Uterus (tissue), 4 donors: ENCODE measurements around the gene SLC4A5. TPM values are rescaled to one million over a fixed set of nuclear protein-coding genes. Genes with fewer than 3 reads are reported as not detected.

Source experiments
- DNase-seq, 2 donors: peaks; one replicate each; pipeline ENCODE4 v3.0.0-alpha.2; 2019 to 2020
- H3K27ac ChIP-seq, 2 donors: fragments of 200-600 bp; sonication (generic); 1 replicate in 1 of 2; 2 replicates in 1 of 2; pipeline ENCODE4 v1.5.1; 2016 to 2018
- H3K27me3 ChIP-seq, 2 donors: fragments of 200-600 bp; sonication (generic); one replicate each; pipeline ENCODE4 v1.5.1; 2018 to 2019; ENCODE audit warnings: control low read depth in 1 of 2
- H3K36me3 ChIP-seq, 2 donors: fragments of 200-600 bp; sonication (generic); one replicate each; pipeline ENCODE4 v1.5.1; 2019; ENCODE audit warnings: control low read depth in 1 of 2
- H3K4me1 ChIP-seq, 2 donors: fragments of 200-600 bp; sonication (generic); one replicate each; pipeline ENCODE4 v1.5.1; 2018 to 2019; ENCODE audit warnings: control low read depth in 1 of 2
- H3K4me3 ChIP-seq, 2 donors: fragments of 200-600 bp; sonication (generic); 1 replicate in 1 of 2; 2 replicates in 1 of 2; pipeline ENCODE4 v1.5.1; 2018 to 2019; ENCODE audit warnings: mild to moderate bottlenecking in 1 of 2
- H3K9me3 ChIP-seq, 2 donors: fragments of 200-600 bp; sonication (generic); one replicate each; pipeline ENCODE4 v1.5.1; 2019; ENCODE audit warnings: control low read depth in 1 of 2
- CTCF ChIP-seq, 4 experiments: fragments of 200-600 bp in 2 of 4; fragments of 450-650 bp in 2 of 4; sonication (generic) in 2 of 4; IDR thresholded peaks; one replicate each; pipeline ENCODE4 v1.5.1; 2016 to 2019; ENCODE audit warnings: antibody characterized with exemption in 4 of 4, mild to moderate bottlenecking in 2 of 4, moderate library complexity in 1 of 4
- POLR2A ChIP-seq, 2 donors: fragments of 450-650 bp; IDR thresholded peaks; one replicate each; pipeline ENCODE4 v1.6.1; 2016; ENCODE audit warnings: antibody characterized with exemption in 2 of 2, mild to moderate bottlenecking in 1 of 2, moderate library complexity in 1 of 2
- intact Hi-C: fragments of 100-400 bp; cut with DNase I; formaldehyde crosslinking; loops from one replicate; pipeline ENCODE4 v1.15.1; 2023; ENCODE audit warnings: low total_unique reads
- total RNA-seq, 4 donors: library from RNA; depleted of rRNA in 3 of 4; stranded (reverse); fragments of >200 nt in 3 of 4; gene quantifications; one replicate each; pipeline versions ENCODE4 v1.1.0 to v1.2.4, GENCODE V29; 2014 to 2023
- donor health status: DM: yes; HTN: yes; CAD: no.

Gene SLC4A5
- total RNA-seq, 4 donors from 2014 or later, result 2.1 to 15.1 (median 5.3) TPM

- Histone ChIP-seq H3K4me3 (peak overlapping the region; percentile 58 to 64), H3K9me3 (no peaks in the 10 kb centered on the region), H3K4me1 (peaks cover 0 to 7% of the 10 kb centered on the region in 2 donors), H3K36me3 (no peaks in the 10 kb centered on the region), H3K27me3 (no peaks in the 10 kb centered on the region), H3K27ac (peak overlapping the region; percentile 88 to 91)
- intact Hi-C loops, result no loop called here
- no peak for DNase-seq
- TF ChIP-seq POLR2A (IDR thresholded peaks at IDR 0.05) (no peak), CTCF (IDR thresholded peaks at IDR 0.05) (no peak)
Measured at GRCh38 chr2:74199871-74200305, 143.3 kb downstream of the SLC4A5 start.

- DNase-seq, result no peak
- Histone ChIP-seq H3K36me3 (no peaks in the 10 kb centered on the region), H3K27me3 (no peaks in the 10 kb centered on the region), H3K4me1 (peaks cover 0 to 7% of the 10 kb centered on the region in 2 donors), H3K9me3 (no peaks in the 10 kb centered on the region), H3K27ac (peak overlapping the region; percentile 88 to 91), H3K4me3 (peak overlapping the region; percentile 58 to 64)
- intact Hi-C loops, result no loop called here
- TF ChIP-seq POLR2A (IDR thresholded peaks at IDR 0.05) (no peak), CTCF (IDR thresholded peaks at IDR 0.05) (no peak)
Measured at GRCh38 chr2:74199275-74199701, 143.9 kb downstream of the SLC4A5 start.

GRCh38 chr2:74198461-74199274, 144.5 kb downstream of the SLC4A5 start, which contains the start of gene MTHFD2:
MTHFD2 (plus strand) TSS chr2:74198615; CDS start chr2:74198642, 27 bp downstream.
- intact Hi-C loops, result no loop called here
- Histone ChIP-seq H3K4me1 (peaks cover 0 to 7% of the 10 kb centered on the region in 2 donors), H3K4me3 (peak within 1 kb of the TSS; percentile 58 to 64), H3K36me3 (no peaks in the 10 kb centered on the region), H3K9me3 (no peaks in the 10 kb centered on the region), H3K27ac (peak within 1 kb of the TSS; percentile 88 to 91), H3K27me3 (no peaks in the 10 kb centered on the region)
- TF ChIP-seq POLR2A (IDR thresholded peaks at IDR 0.05), result peak; percentile 29 to 59
- TF ChIP-seq CTCF (IDR thresholded peaks at IDR 0.05), result peak; percentile 63 to 88 (median 77)
- peak; percentile 86 to 88 for DNase-seq

GRCh38 chr2:74198023-74198460, 145.2 kb downstream of the SLC4A5 start:
- no peak for DNase-seq
- TF ChIP-seq CTCF (IDR thresholded peaks at IDR 0.05), result no peak
- no peak for TF ChIP-seq POLR2A (IDR thresholded peaks at IDR 0.05)
- H3K27ac ChIP-seq, result peak overlapping the region; percentile 88 to 91
- H3K27me3 ChIP-seq, result no peaks in the 10 kb centered on the region
- H3K4me1 ChIP-seq, result peaks cover 0 to 5% of the 10 kb centered on the region in 2 donors
- intact Hi-C loops, result no loop called here
- H3K4me3 ChIP-seq, result peak overlapping the region; percentile 58 to 64
- H3K36me3 ChIP-seq, result no peaks in the 10 kb centered on the region
- no peaks in the 10 kb centered on the region for H3K9me3 ChIP-seq

- no peak for TF ChIP-seq CTCF (IDR thresholded peaks at IDR 0.05)
- TF ChIP-seq POLR2A (IDR thresholded peaks at IDR 0.05), result no peak
- H3K4me3 ChIP-seq, result no peak overlapping the region
- H3K9me3 ChIP-seq, result no peaks in the 10 kb centered on the region
- no peaks in the 10 kb centered on the region for H3K4me1 ChIP-seq
- no peaks in the 10 kb centered on the region for H3K36me3 ChIP-seq
- DNase-seq, result no peak
- H3K27ac ChIP-seq, result no peak overlapping the region
- intact Hi-C loops, result no loop called here
- no peaks in the 10 kb centered on the region for H3K27me3 ChIP-seq
Measured at GRCh38 chr2:74197049-74197448, 146.2 kb downstream of the SLC4A5 start.
